Panc1 (cell line): ENCODE data around the gene NLGN2. TPM values are rescaled to one million over a fixed set of nuclear protein-coding genes. Genes with fewer than 3 reads are reported as not detected.

Experiments
- ATAC-seq: fragments of 200-7000 bp; cut with Tn5 transposase; 2 replicates; pipeline ENCODE4 v1.9.1; 2020; ENCODE audit warnings: mild to moderate bottlenecking, moderate library complexity
- BruUV-seq: library from RNA; stranded (reverse); fragments of 400-500 nt; replicated peaks from 2 replicates; lab custom pipeline; 2021; lab: Mats Ljungman, UMichigan
- CTCF ChIA-PET: fragments of 300-600 bp; sonication (Branson Sonifier 250); formaldehyde crosslinking; loops from one replicate; lab custom pipeline; 2022; ENCODE audit warnings: antibody characterized with exemption; lab: Charles Lee
- POLR2A ChIA-PET: fragments of 300-600 bp; sonication (Branson Sonifier 250); formaldehyde crosslinking; loops from one replicate; lab custom pipeline; 2022; ENCODE audit warnings: antibody characterized with exemption; lab: Charles Lee
- DNase-seq: peaks from one replicate; pipeline ENCODE4 v3.0.0-alpha.2; 2010; ENCODE audit warnings: low read depth, low spot score
- H3K27ac ChIP-seq: 2 replicates; pipeline ENCODE4 v1.5.1; 2011; ENCODE audit warnings: mild to moderate bottlenecking, low read length, inconsistent platforms
- H3K27me3 ChIP-seq: fragments of 200-500 bp; sonication (Bioruptor generic); 2 replicates; pipeline ENCODE4 v1.6.0; 2014; ENCODE audit warnings: low read length, inconsistent platforms; ENCODE audit not compliant: control insufficient read depth, insufficient read depth
- H3K36me3 ChIP-seq: fragments of 200-500 bp; sonication (Bioruptor generic); 2 replicates; pipeline ENCODE4 v1.5.1; 2014; ENCODE audit warnings: inconsistent platforms, mild to moderate bottlenecking, low read length, moderate library complexity; ENCODE audit not compliant: control insufficient read depth, insufficient read depth
- H3K4me1 ChIP-seq: 2 replicates; pipeline ENCODE4 v1.5.1; 2011; ENCODE audit warnings: inconsistent platforms, mild to moderate bottlenecking, low read length, moderate library complexity; ENCODE audit not compliant: control insufficient read depth, insufficient read depth
- H3K4me3 ChIP-seq, 2 experiments: 2 replicates each; pipeline ENCODE4 v1.5.1; 2011 to 2012; ENCODE audit warnings: low read depth in 2 of 2, low read length in 2 of 2, mild to moderate bottlenecking in 2 of 2, inconsistent platforms in 1 of 2, moderate library complexity in 1 of 2
- H3K9me3 ChIP-seq: fragments of 200-500 bp; sonication (Bioruptor generic); 2 replicates; pipeline ENCODE4 v1.5.1; 2014; ENCODE audit warnings: low read depth, mild to moderate bottlenecking, inconsistent platforms, low read length, moderate library complexity; ENCODE audit not compliant: control insufficient read depth, insufficient read depth
- CTCF ChIP-seq: fragments of 450-650 bp; IDR thresholded peaks from 2 replicates; pipeline ENCODE4 v1.5.1; 2017; ENCODE audit warnings: mild to moderate bottlenecking
- POLR2AphosphoS5 ChIP-seq: IDR thresholded peaks from 2 replicates; pipeline ENCODE4 v1.6.1; 2012; ENCODE audit warnings: mild to moderate bottlenecking, low read depth, low read length, moderate library complexity
- SIN3A ChIP-seq: IDR thresholded peaks from 2 replicates; pipeline ENCODE4 v1.6.1; 2012; ENCODE audit warnings: low read depth, mild to moderate bottlenecking, low read length, moderate library complexity, borderline replicate concordance; ENCODE audit not compliant: insufficient read depth
- TCF7L2 ChIP-seq: IDR thresholded peaks from 2 replicates; pipeline ENCODE4 v1.6.1; 2011; ENCODE audit warnings: mild to moderate bottlenecking, low read depth, low read length, inconsistent platforms
- in situ Hi-C: cut with HindIII; loops from 2 replicates; pipeline ENCODE4 v1.10.0; 2016; ENCODE audit warnings: low sequenced_read_pairs, low pct_unique_long_range_greater_than_20kb
- intact Hi-C: fragments of 100-400 bp; cut with micrococcal nuclease; formaldehyde crosslinking; loops from one replicate; pipeline ENCODE4 v1.10.0; 2022; ENCODE audit not compliant: unreplicated experiment
- total RNA-seq: library from RNA; stranded (reverse); gene quantifications from one replicate; pipeline ENCODE4 v1.2.1, GENCODE V29; 2021; ENCODE audit not compliant: unreplicated experiment
- TF ChIP-seq, protein P1 (sequence below), 2 experiments: IDR thresholded peaks; 2 replicates each; pipeline ENCODE4 v1.6.1; 2011 to 2012; ENCODE audit warnings: low read depth in 2 of 2, control low read depth in 1 of 2, low read length in 1 of 2, mild to moderate bottlenecking in 1 of 2, moderate library complexity in 1 of 2; ENCODE audit not compliant: insufficient read depth in 1 of 2

Gene NLGN2
- total RNA-seq, 1 experiment from 2014 or later = 33.6 TPM

DNA sequence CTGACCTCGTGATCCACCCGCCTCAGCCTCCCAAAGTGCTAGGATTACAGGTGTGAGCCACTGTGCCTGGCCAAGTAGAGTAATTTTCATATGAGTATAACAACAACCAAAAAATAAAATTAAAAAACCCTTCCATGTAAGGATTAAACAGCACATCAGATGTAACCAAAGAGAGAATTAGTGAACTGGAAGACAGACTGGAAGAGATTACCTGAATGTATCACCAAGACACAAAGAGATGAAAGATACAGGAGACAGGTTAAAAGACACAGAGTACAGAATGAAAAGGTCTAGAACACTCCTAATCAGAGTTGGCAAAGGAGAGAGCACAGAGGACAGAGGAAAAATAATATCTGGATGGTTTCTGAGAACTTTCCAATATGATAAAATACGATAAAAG, 28.5 kb upstream of the NLGN2 start:
- Histone ChIP-seq H3K36me3 (peaks cover 2% of the 10 kb centered on the region; the same call in 1 of the 2 replicates), H3K27ac (no peak overlapping the region), H3K4me3 (no peak overlapping the region), H3K4me1 (no peaks in the 10 kb centered on the region), H3K9me3 (peaks cover 3% of the 10 kb centered on the region; the same call in 1 of the 2 replicates), H3K27me3 (no peaks in the 10 kb centered on the region)
- in situ Hi-C loops = no loop called here
- CTCF ChIA-PET = no interaction called here
- BruUV-seq = no TSS peak
- intact Hi-C loops = no loop called here
- TF ChIP-seq, protein P1, sequence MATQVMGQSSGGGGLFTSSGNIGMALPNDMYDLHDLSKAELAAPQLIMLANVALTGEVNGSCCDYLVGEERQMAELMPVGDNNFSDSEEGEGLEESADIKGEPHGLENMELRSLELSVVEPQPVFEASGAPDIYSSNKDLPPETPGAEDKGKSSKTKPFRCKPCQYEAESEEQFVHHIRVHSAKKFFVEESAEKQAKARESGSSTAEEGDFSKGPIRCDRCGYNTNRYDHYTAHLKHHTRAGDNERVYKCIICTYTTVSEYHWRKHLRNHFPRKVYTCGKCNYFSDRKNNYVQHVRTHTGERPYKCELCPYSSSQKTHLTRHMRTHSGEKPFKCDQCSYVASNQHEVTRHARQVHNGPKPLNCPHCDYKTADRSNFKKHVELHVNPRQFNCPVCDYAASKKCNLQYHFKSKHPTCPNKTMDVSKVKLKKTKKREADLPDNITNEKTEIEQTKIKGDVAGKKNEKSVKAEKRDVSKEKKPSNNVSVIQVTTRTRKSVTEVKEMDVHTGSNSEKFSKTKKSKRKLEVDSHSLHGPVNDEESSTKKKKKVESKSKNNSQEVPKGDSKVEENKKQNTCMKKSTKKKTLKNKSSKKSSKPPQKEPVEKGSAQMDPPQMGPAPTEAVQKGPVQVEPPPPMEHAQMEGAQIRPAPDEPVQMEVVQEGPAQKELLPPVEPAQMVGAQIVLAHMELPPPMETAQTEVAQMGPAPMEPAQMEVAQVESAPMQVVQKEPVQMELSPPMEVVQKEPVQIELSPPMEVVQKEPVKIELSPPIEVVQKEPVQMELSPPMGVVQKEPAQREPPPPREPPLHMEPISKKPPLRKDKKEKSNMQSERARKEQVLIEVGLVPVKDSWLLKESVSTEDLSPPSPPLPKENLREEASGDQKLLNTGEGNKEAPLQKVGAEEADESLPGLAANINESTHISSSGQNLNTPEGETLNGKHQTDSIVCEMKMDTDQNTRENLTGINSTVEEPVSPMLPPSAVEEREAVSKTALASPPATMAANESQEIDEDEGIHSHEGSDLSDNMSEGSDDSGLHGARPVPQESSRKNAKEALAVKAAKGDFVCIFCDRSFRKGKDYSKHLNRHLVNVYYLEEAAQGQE (IDR thresholded peaks at IDR 0.05; ENCODE audit: insufficient read depth in 1 of 2, low read depth in 2 of 2, low read length in 1 of 2) = no peak
- no peak for TF ChIP-seq POLR2AphosphoS5
- TF ChIP-seq CTCF = no peak
- TF ChIP-seq TCF7L2 = no peak
- TF ChIP-seq SIN3A = no peak
- no peak for ATAC-seq
- POLR2A ChIA-PET = no interaction called here
- DNase-seq = no peak

- H3K27ac ChIP-seq = peak overlapping the region; percentile 68
- POLR2A ChIA-PET = no interaction called here
- CTCF ChIA-PET = no interaction called here
- no peaks in the 10 kb centered on the region for H3K27me3 ChIP-seq
- intact Hi-C loops = no loop called here
- DNase-seq = no peak
- in situ Hi-C loops = no loop called here
- no peaks in the 10 kb centered on the region for H3K4me1 ChIP-seq
- peaks cover 2% of the 10 kb centered on the region; the same call in 1 of the 2 replicates for H3K36me3 ChIP-seq
- peaks cover 3% of the 10 kb centered on the region; the same call in 1 of the 2 replicates for H3K9me3 ChIP-seq
- 0 out of 2 replicates have a peak, but pooled peaks have one; percentile 28 for ATAC-seq
- TF ChIP-seq, protein P1 (IDR thresholded peaks at IDR 0.05; ENCODE audit: insufficient read depth in 1 of 2, low read depth in 2 of 2, low read length in 1 of 2) = no peak
- no peak for TF ChIP-seq TCF7L2
- no peak for TF ChIP-seq POLR2AphosphoS5
- TF ChIP-seq SIN3A = no peak
- TF ChIP-seq CTCF = no peak
- no TSS peak for BruUV-seq
- peak overlapping the region; percentile 51 to 63 for H3K4me3 ChIP-seq
Observed at GRCh38 chr17:7380321-7380720, 27.3 kb upstream of the NLGN2 start.
